GM12878 (cell line): ENCODE measurements around the gene AP4E1. TPM values are rescaled to one million over a fixed set of nuclear protein-coding genes. Genes with fewer than 3 reads are reported as not detected.

Experiments
- ATAC-seq: fragments of 200-7000 bp; cut with Tn5 transposase; 3 replicates; pipeline ENCODE4 v1.9.1; 2020; ENCODE audit warnings: mild to moderate bottlenecking, moderate library complexity
- BruUV-seq: library from RNA; stranded (reverse); fragments of 400-500 nt; replicated peaks from 2 replicates; lab custom pipeline; 2021; lab: Mats Ljungman, UMichigan
- CTCF ChIA-PET: fragments of 300-600 bp; sonication (Branson Sonifier 250); formaldehyde crosslinking; extraction: SDS; loops from one replicate; lab custom pipeline; 2021; ENCODE audit warnings: inconsistent platforms; lab: Yijun Ruan, JAX
- POLR2A ChIA-PET: fragments of 350-600 bp; formaldehyde crosslinking; extraction: SDS; loops from one replicate; lab custom pipeline; 2021; ENCODE audit warnings: inconsistent platforms; lab: Charles Lee
- RAD21 ChIA-PET: fragments of 300-600 bp; sonication (Branson Sonifier 250); formaldehyde crosslinking; loops from one replicate; lab custom pipeline; 2023; ENCODE audit warnings: antibody characterized with exemption; ENCODE audit not compliant: unreplicated experiment; lab: Charles Lee
- SMC1A ChIA-PET: fragments of 300-600 bp; sonication (Branson Sonifier 250); formaldehyde crosslinking; loops from one replicate; lab custom pipeline; 2023; ENCODE audit not compliant: unreplicated experiment, uncharacterized antibody; lab: Charles Lee
- DNase-seq: peaks from one replicate; pipeline ENCODE4 v3.0.0-alpha.2; 2011; ENCODE audit warnings: low read depth, low spot score
- FAIRE-seq: peaks from 3 replicates; lab custom pipeline; 2011; peaks lifted over from hg19 to GRCh38; lab: Jason Lieb, UNC
- H2AFZ ChIP-seq: 2 replicates; pipeline ENCODE4 v1.6.0; 2011; ENCODE audit warnings: low read depth, low read length, control low read depth; ENCODE audit not compliant: control insufficient read depth
- H3K27ac ChIP-seq: 2 replicates; pipeline ENCODE4 v1.5.1; 2011; ENCODE audit warnings: control low read depth; ENCODE audit not compliant: control insufficient read depth, insufficient read depth
- H3K27me3 ChIP-seq, 2 experiments: replicated peaks in 1 of 2; 2 replicates each; pipeline versions ENCODE4 v1.6.0 to v1.6.1; 2011; ENCODE audit warnings: low read length in 1 of 2; ENCODE audit not compliant: control insufficient read depth in 2 of 2, insufficient read depth in 2 of 2
- H3K36me3 ChIP-seq, 2 experiments: 2 replicates each; pipeline ENCODE4 v1.5.1; 2011; ENCODE audit warnings: low read length in 1 of 2; ENCODE audit not compliant: control insufficient read depth in 2 of 2, insufficient read depth in 2 of 2
- H3K4me1 ChIP-seq: 2 replicates; pipeline ENCODE4 v1.6.1; 2011; ENCODE audit warnings: mild to moderate bottlenecking, low read length, moderate library complexity, mixed read lengths; ENCODE audit not compliant: control insufficient read depth, insufficient read depth
- H3K4me2 ChIP-seq: 2 replicates; pipeline ENCODE4 v1.6.0; 2011; ENCODE audit warnings: control low read depth; ENCODE audit not compliant: control insufficient read depth, insufficient read depth
- H3K4me3 ChIP-seq: fragments of 200-600 bp; sonication (generic); 2 replicates; pipeline ENCODE4 v1.5.1; 2016
- H3K79me2 ChIP-seq: 2 replicates; pipeline ENCODE4 v1.6.0; 2011; ENCODE audit warnings: low read length; ENCODE audit not compliant: control insufficient read depth, insufficient read depth
- H3K9ac ChIP-seq: 2 replicates; pipeline ENCODE4 v1.8.0; 2011; ENCODE audit warnings: low read length, control low read depth, mixed read lengths; ENCODE audit not compliant: control insufficient read depth, insufficient read depth
- H3K9me3 ChIP-seq: replicated peaks from 3 replicates; pipeline ENCODE4 v1.5.1; 2011; ENCODE audit warnings: mild to moderate bottlenecking, low read length; ENCODE audit not compliant: control insufficient read depth, insufficient read depth
- H4K20me1 ChIP-seq: 2 replicates; pipeline ENCODE4 v1.6.0; 2011; ENCODE audit not compliant: control insufficient read depth, insufficient read depth
- ASH2L ChIP-seq: fragments of 300-600, 200-600 bp; sonication (generic); IDR thresholded peaks from 2 replicates; pipeline ENCODE4 v1.6.1; 2017; ENCODE audit warnings: low read depth, mild to moderate bottlenecking, borderline replicate concordance
- BCL11A ChIP-seq: IDR thresholded peaks from 2 replicates; pipeline ENCODE4 v1.6.1; 2011; ENCODE audit warnings: low read depth, low read length
- MEF2A ChIP-seq: IDR thresholded peaks from 2 replicates; pipeline ENCODE4 v1.6.1; 2011; ENCODE audit warnings: low read depth, mild to moderate bottlenecking, low read length, moderate library complexity; ENCODE audit not compliant: insufficient read depth
- MTA3 ChIP-seq: IDR thresholded peaks from 2 replicates; pipeline ENCODE4 v1.6.1; 2012; ENCODE audit warnings: low read length, inconsistent platforms, borderline replicate concordance
- NFIC ChIP-seq: IDR thresholded peaks from 2 replicates; pipeline ENCODE4 v1.6.1; 2012; ENCODE audit warnings: low read depth, mild to moderate bottlenecking, inconsistent platforms, low read length, moderate library complexity
- SRF ChIP-seq, 2 experiments: IDR thresholded peaks; 2 replicates each; pipeline ENCODE4 v1.6.1; 2011; ENCODE audit warnings: low read depth in 2 of 2, low read length in 2 of 2, mild to moderate bottlenecking in 1 of 2, moderate library complexity in 1 of 2
- in situ Hi-C: fragments of 300-500 bp; cut with MboI; formaldehyde crosslinking; loops from 9 replicates; pipeline ENCODE4 v1.14.3; 2018; ENCODE audit warnings: mixed read lengths
- intact Hi-C: fragments of 100-400 bp; cut with micrococcal nuclease; formaldehyde crosslinking; loops from one replicate; pipeline ENCODE4 v1.14.2; 2022; ENCODE audit not compliant: unreplicated experiment
- polyA plus RNA-seq, 11 experiments: library from polyadenylated mRNA; depleted of rRNA in 4 of 11; unstranded in 6 of 11; stranded (reverse) in 5 of 11; fragments of >200 nt; fragmentation: Nextera tagmentation in 4 of 11; fragmentation: Illumina TruSeq in 1 of 11; extraction: Ambion mirVana in 4 of 11; extraction: Trizol in 1 of 11; gene quantifications; 1 replicate in 1 of 11; 2 replicates in 10 of 11; pipeline versions ENCODE4 v1.2.1 to v1.2.3, GENCODE V29; 2011 to 2016; ENCODE audit warnings: inconsistent platforms in 2 of 11, missing spikeins in 2 of 11, low read depth in 1 of 11
- total RNA-seq, 4 experiments: library from RNA; depleted of rRNA in 3 of 4; stranded (reverse); fragments of >200 nt in 3 of 4; fragmentation: Illumina TruSeq in 1 of 4; extraction: Trizol in 1 of 4; gene quantifications; 2 replicates each; pipeline versions ENCODE4 v1.2.1 to v1.2.3, GENCODE V29; 2013 to 2021
- TF ChIP-seq, protein P1 (sequence below), 3 experiments: IDR thresholded peaks in 2 of 3; conservative IDR thresholded peaks in 1 of 3; 2 replicates each; pipeline ENCODE4 v1.5.1; 2011; ENCODE audit warnings: low read depth in 3 of 3, low read length in 3 of 3, mild to moderate bottlenecking in 3 of 3, control low read depth in 2 of 3, moderate library complexity in 2 of 3, inconsistent platforms in 1 of 3, mixed read lengths in 1 of 3; ENCODE audit not compliant: control insufficient read depth in 2 of 3, insufficient read depth in 1 of 3; ENCODE audit errors: extremely low read depth in 1 of 3

The AP4E1 gene
- total and polyA plus RNA-seq, 10 of the 15 experiments (the other 5 are each of a cell fraction or from before 2014, with no cell fraction given), result 1.2 to 11.4 (median 6.7) TPM

DNA sequence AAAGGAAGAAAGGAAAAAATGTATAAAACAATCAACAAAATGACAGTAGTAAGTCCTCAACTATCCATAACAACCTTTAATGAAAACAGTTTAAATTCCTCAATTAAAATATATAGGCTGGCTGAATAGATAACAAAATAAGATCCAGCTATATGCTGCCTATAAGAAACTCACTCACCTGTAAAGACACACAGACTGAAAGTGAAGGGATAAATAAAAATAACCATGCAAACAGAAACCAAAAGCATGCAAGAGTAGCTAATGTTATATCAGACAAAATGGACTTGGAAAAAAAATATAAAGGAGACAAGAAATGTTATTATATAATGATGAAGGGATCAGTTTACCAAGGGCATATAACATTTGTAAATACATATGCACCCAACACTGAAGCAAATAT, 51.2 kb downstream of the AP4E1 start:
- no peak for TF ChIP-seq SRF (IDR thresholded peaks at IDR 0.05; ENCODE audit: low read depth in 2 of 2, low read length in 2 of 2)
- 0 out of 2 replicates have a peak, but pooled peaks have one; percentile 25 for TF ChIP-seq NFIC
- TF ChIP-seq MTA3, result no peak
- TF ChIP-seq, protein P1, sequence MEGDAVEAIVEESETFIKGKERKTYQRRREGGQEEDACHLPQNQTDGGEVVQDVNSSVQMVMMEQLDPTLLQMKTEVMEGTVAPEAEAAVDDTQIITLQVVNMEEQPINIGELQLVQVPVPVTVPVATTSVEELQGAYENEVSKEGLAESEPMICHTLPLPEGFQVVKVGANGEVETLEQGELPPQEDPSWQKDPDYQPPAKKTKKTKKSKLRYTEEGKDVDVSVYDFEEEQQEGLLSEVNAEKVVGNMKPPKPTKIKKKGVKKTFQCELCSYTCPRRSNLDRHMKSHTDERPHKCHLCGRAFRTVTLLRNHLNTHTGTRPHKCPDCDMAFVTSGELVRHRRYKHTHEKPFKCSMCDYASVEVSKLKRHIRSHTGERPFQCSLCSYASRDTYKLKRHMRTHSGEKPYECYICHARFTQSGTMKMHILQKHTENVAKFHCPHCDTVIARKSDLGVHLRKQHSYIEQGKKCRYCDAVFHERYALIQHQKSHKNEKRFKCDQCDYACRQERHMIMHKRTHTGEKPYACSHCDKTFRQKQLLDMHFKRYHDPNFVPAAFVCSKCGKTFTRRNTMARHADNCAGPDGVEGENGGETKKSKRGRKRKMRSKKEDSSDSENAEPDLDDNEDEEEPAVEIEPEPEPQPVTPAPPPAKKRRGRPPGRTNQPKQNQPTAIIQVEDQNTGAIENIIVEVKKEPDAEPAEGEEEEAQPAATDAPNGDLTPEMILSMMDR (IDR thresholded peaks at IDR 0.05 in 2 of 3, conservative IDR thresholded peaks at IDR 0.05 in 1 of 3; ENCODE audit: control insufficient read depth in 2 of 3, extremely low read depth in 1 of 3, insufficient read depth in 1 of 3, low read depth in 3 of 3, low read length in 3 of 3), result no peak
- TF ChIP-seq BCL11A, result no peak
- TF ChIP-seq ASH2L, result no peak
- no peak for TF ChIP-seq MEF2A
- in situ Hi-C loops, result no loop called here
- Histone ChIP-seq H3K4me1 (no peaks in the 10 kb centered on the region), H3K36me3 (peaks cover 5 to 18% of the 10 kb centered on the region in 2 experiments; a peak in 3 of 4 replicates), H3K4me3 (no peak overlapping the region), H3K9ac (no peak overlapping the region), H3K4me2 (no peak overlapping the region), H2AFZ (no peak overlapping the region), H3K79me2 (no peaks in the 10 kb centered on the region), H3K27ac (no peak overlapping the region), H4K20me1 (no peaks in the 10 kb centered on the region), H3K27me3 (no peaks in the 10 kb centered on the region), H3K9me3 (peaks cover 17% of the 10 kb centered on the region; the same call in 2 of the 3 replicates)
- DNase-seq (no peak), ATAC-seq (no peak), FAIRE-seq (no peak)
- intact Hi-C loops, result no loop called here
- ChIA-PET CTCF (interaction anchor here (1.0 kb wide), 2 partner anchors 14 to 151 kb away, joined by 3 to 4 read pairs; no protein-coding TSS in a partner anchor), POLR2A (interaction anchor here (0.6 kb wide), 1 partner anchor 12 kb away, joined by 3 read pairs; no protein-coding TSS in a partner anchor), SMC1A (interaction anchor here (0.6 to 1.1 kb wide), 3 partner anchors 11 to 535 kb away, joined by 3 to 4 read pairs (median 3); partner anchors contain the start of gene USP8), RAD21 (no interaction called here)
- BruUV-seq, result TSS peak; percentile 29
